ENCODE data around the gene ESPN. TPM values are rescaled to one million over a fixed set of nuclear protein-coding genes. Genes with fewer than 3 reads are reported as not detected.
"Not testable (repeated sequence)": the region's sequence is repeated elsewhere in the genome, so short reads cannot be mapped to it uniquely, and the experiment has no call there.

Gene ESPN
- total RNA-seq, 6 donors from 2014 or later: 2.1 to 27.2 (median 4.8) TPM

- DNase-seq (peak in 1 of 2 donors; percentile 54), ATAC-seq (ENCODE audit: low FRiP score in 2 of 2) (peak; percentile 23 to 42)
- Histone ChIP-seq H3K27ac (no peak overlapping the region), H3K36me3 (no peaks in the 10 kb centered on the region), H3K4me3 (no peak overlapping the region), H3K9me3 (no peaks in the 10 kb centered on the region), H3K4me1 (peaks cover 14 to 38% (median 27%) of the 10 kb centered on the region in 4 donors), H3K27me3 (peaks cover 2 to 51% (median 25%) of the 10 kb centered on the region in 4 donors)
- TF ChIP-seq EP300 (IDR thresholded peaks at IDR 0.05): no peak
- TF ChIP-seq POLR2AphosphoS5 (IDR thresholded peaks at IDR 0.05): no peak
- TF ChIP-seq, protein P1, sequence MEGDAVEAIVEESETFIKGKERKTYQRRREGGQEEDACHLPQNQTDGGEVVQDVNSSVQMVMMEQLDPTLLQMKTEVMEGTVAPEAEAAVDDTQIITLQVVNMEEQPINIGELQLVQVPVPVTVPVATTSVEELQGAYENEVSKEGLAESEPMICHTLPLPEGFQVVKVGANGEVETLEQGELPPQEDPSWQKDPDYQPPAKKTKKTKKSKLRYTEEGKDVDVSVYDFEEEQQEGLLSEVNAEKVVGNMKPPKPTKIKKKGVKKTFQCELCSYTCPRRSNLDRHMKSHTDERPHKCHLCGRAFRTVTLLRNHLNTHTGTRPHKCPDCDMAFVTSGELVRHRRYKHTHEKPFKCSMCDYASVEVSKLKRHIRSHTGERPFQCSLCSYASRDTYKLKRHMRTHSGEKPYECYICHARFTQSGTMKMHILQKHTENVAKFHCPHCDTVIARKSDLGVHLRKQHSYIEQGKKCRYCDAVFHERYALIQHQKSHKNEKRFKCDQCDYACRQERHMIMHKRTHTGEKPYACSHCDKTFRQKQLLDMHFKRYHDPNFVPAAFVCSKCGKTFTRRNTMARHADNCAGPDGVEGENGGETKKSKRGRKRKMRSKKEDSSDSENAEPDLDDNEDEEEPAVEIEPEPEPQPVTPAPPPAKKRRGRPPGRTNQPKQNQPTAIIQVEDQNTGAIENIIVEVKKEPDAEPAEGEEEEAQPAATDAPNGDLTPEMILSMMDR (IDR thresholded peaks at IDR 0.05): peak; percentile 29 to 72 (median 58)
- 42 to 55% methylated on average over 10 to 19 of the region's 19 CpGs for WGBS, 2 donors
Measured at GRCh38 chr1:6445062-6445763, 20.6 kb downstream of the ESPN start.

DNA sequence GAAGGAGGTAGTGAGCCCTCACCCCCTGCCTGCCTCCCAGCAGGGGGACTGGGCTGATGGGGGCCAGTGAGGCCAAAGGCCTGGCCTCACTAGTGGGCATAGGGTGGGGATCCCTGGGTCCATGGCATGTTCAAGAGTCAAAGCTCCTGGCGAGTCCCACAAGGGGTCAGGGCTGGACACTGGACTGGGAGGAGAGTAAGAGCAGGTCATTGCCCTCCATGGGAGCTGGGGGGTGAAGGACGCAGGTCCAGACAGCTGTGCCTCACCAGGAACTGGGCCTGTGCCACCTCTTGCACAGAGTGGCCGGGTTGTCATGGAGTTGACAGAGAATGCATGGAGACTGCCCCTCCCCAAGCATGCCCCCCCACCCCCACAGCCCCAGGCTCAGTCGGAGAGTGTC lies 21.4 kb downstream of the ESPN start:
- not testable (repeated sequence) for H3K27ac ChIP-seq; H3K9me3 ChIP-seq; H3K4me3 ChIP-seq; H3K36me3 ChIP-seq; DNase-seq; ATAC-seq (ENCODE audit: low FRiP score in 2 of 2)
- Histone ChIP-seq H3K27me3 (peaks cover 2 to 48% (median 22%) of the 10 kb centered on the region in 4 donors), H3K4me1 (peaks cover 14 to 30% (median 21%) of the 10 kb centered on the region in 4 donors)
- 78 to 100% methylated on average over 1 to 4 of the region's 4 CpGs for WGBS, 2 donors

GRCh38 chr1:6446665-6447015 lies 22.1 kb downstream of the ESPN start:
- peaks cover 2 to 49% (median 21%) of the 10 kb centered on the region in 4 donors for H3K27me3 ChIP-seq
- H3K4me3 ChIP-seq: peak overlapping the region in 1 of 4 donors; percentile 36
- H3K9me3 ChIP-seq: no peaks in the 10 kb centered on the region
- H3K4me1 ChIP-seq: peaks cover 14 to 29% (median 20%) of the 10 kb centered on the region in 4 donors
- no peak overlapping the region for H3K27ac ChIP-seq
- DNase-seq (no peak), ATAC-seq (ENCODE audit: low FRiP score in 2 of 2) (no peak)
- TF ChIP-seq, protein P1 (IDR thresholded peaks at IDR 0.05): no peak
- no peak for TF ChIP-seq POLR2A (IDR thresholded peaks at IDR 0.05)
- no peak for TF ChIP-seq POLR2AphosphoS5 (IDR thresholded peaks at IDR 0.05)
- no peak for TF ChIP-seq EP300 (IDR thresholded peaks at IDR 0.05)
- WGBS, 2 donors: 50 to 90% methylated on average over 2 to 3 of the region's 4 CpGs
- no peaks in the 10 kb centered on the region for H3K36me3 ChIP-seq

GRCh38 chr1:6447016-6447817 lies 22.6 kb downstream of the ESPN start:
- no peak overlapping the region for H3K27ac ChIP-seq
- 6% methylated on average over 24 of the region's 67 CpGs; no CpG with 5 or more reads in 1 of the 2 donors for WGBS, 2 donors
- H3K27me3 ChIP-seq: peaks cover 2 to 49% (median 21%) of the 10 kb centered on the region in 4 donors
- TF ChIP-seq EP300 (IDR thresholded peaks at IDR 0.05) (no peak), POLR2AphosphoS5 (IDR thresholded peaks at IDR 0.05) (no peak), POLR2A (IDR thresholded peaks at IDR 0.05) (no peak)
- TF ChIP-seq, protein P1 (IDR thresholded peaks at IDR 0.05): no peak
- H3K9me3 ChIP-seq: no peaks in the 10 kb centered on the region
- peak in 1 of 2 donors; percentile 85 for DNase-seq
- H3K36me3 ChIP-seq: no peaks in the 10 kb centered on the region
- ATAC-seq (ENCODE audit: low FRiP score in 2 of 2): no peak
- peaks cover 14 to 29% (median 20%) of the 10 kb centered on the region in 4 donors for H3K4me1 ChIP-seq
- peak overlapping the region in 2 of 4 donors; percentile 26 to 36 for H3K4me3 ChIP-seq

All from upper lobe of left lung (tissue), 6 donors.